Activated CD8-positive, alpha-beta memory T cell treated with anti-CD3 and anti-CD28 coated beads for 1 hour (primary cell): ENCODE measurements around the gene OR52E8.

Experiments
- DNase-seq, 2 donors: peaks; one replicate each; pipeline ENCODE4 v3.0.0-alpha.2; 2020; ENCODE audit warnings: low read depth in 1 of 2; ENCODE audit errors: extremely low read depth in 1 of 2

OR52E8 gene

GRCh38 chr11:5808500-5809121 is 48.9 kb downstream of the OR52E8 start, which contains the start of gene OR52N2:
TSS of gene OR52N2 (plus strand) at chr11:5808924. CDS start at chr11:5820336, 11,412 bp downstream.
- peak; percentile 25 to 48 for DNase-seq

- no peak for DNase-seq
Measured at GRCh38 chr11:5807580-5807979, 49.9 kb downstream of the OR52E8 start.
